GM18873 (cell line): ENCODE data around the gene GAPDH.
"Not testable (repeated sequence)": the region's sequence is repeated elsewhere in the genome, so short reads cannot be mapped to it uniquely, and the experiment has no call there.

Experiments used
- ATAC-seq: cut with Tn5 transposase; IDR thresholded peaks from one replicate; pipeline ENCODE4 v1.9.1; 2021; ENCODE audit warnings: mild to moderate bottlenecking, moderate library complexity, moderate number of reproducible peaks; ENCODE audit not compliant: unreplicated experiment, low FRiP score

The GAPDH gene

DNA sequence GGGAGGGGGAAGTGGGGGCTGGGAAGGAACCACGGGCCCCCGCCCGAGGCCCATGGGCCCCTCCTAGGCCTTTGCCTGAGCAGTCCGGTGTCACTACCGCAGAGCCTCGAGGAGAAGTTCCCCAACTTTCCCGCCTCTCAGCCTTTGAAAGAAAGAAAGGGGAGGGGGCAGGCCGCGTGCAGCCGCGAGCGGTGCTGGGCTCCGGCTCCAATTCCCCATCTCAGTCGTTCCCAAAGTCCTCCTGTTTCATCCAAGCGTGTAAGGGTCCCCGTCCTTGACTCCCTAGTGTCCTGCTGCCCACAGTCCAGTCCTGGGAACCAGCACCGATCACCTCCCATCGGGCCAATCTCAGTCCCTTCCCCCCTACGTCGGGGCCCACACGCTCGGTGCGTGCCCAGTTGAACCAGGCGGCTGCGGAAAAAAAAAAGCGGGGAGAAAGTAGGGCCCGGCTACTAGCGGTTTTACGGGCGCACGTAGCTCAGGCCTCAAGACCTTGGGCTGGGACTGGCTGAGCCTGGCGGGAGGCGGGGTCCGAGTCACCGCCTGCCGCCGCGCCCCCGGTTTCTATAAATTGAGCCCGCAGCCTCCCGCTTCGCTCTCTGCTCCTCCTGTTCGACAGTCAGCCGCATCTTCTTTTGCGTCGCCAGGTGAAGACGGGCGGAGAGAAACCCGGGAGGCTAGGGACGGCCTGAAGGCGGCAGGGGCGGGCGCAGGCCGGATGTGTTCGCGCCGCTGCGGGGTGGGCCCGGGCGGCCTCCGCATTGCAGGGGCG lies at the start of gene GAPDH:
Gene GAPDH (plus strand): TSS at position 595 of the 772 bp plus-strand sequence. CDS start 316 bp downstream, outside the sequence.
- peak; percentile 43 for ATAC-seq

DNA sequence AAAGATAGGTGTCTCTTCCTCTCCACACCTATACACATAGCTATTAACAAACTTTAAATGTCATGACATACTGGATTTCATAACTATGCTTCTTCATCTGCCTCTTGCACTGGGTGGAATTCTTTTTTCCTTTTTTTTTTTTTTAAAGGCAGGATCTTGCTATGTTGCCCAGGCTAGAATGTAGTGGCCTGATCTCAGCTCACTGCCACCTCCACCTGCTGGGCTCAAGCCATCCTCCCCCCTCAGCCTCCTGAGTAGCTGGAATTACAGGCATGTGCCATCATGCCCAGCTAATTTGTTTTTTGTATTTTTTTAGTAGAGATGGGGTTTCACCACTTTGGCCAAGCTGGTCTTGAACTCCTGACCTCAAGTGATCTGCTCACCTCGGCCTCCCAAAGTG lies 46.1 kb upstream of the GAPDH start:
- no peak for ATAC-seq

DNA sequence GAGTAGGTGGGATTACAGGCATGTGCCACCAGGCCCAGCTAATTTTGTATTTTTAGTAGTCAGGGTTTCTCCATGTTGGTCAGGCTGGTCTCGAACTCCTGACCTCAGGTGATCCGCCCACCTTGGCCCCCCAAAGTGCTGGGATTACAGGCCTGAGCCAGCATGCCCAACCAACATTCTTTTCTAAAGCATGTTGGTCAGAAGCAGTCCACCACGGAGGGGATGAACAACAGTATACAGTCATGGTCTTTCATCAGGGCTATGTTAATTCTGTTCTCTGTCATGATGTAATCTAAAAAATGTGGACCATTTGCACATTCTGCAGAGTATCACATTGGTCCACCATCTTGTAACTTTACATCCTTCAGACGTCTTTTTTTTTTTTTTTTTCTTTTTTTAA lies 44.9 kb upstream of the GAPDH start:
- ATAC-seq, result no peak

DNA sequence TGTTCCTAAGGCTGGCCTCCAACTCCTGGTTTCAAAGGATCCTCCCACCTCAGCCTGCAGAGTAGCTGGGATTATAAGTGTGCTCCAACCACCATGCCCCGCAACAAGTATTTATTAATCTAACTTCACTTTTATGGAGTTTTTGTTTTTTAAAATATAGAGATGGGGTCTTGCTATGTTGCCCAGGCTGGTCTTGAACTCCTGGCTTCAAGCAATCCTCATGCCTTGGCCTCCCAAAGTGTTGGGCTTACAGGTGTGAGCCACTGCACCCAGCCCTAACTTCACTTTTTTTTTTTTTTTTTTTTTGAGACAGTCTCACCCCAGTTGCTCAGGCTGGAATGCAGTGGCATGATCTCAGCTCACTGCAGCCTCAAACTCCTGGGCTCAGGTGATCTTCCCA lies 43.6 kb upstream of the GAPDH start:
- not testable (repeated sequence) for ATAC-seq

DNA sequence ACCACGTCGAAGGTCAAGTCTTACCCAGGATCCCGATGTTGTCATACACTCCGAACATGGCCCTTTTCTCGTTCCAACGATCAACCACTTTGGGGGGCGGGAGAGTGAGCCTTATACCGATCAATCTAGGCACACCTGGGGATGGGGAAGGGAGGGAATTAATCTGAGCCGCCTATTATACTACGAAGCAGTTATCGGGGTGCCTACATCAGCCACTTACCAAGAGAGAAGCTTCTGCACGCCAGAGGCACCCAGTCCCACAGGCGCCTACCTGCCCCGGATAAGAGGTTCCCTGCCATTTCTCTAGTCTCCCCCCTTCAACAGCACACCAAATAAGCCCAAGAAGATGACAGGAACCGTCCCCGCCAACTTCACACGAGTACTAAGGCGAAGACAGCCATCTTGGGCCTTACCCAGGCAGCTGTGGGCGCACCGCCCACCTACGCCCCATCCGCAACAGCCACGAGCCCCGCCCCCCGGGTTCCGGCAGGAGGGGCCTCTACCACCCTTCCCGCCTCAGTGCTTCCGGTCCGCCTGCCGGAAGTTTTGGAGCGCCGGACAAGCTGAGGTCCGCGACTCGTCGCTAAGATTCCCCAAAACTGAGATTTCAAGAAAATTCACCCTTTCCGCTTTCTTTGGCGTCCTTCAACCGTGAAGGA lies 41.4 kb upstream of the GAPDH start, which contains the start of gene MRPL51:
Gene MRPL51 (minus strand): TSS at position 425 of the 659 bp plus-strand sequence. CDS start 126 bp downstream, at position 299.
- peak; percentile 46 for ATAC-seq

DNA sequence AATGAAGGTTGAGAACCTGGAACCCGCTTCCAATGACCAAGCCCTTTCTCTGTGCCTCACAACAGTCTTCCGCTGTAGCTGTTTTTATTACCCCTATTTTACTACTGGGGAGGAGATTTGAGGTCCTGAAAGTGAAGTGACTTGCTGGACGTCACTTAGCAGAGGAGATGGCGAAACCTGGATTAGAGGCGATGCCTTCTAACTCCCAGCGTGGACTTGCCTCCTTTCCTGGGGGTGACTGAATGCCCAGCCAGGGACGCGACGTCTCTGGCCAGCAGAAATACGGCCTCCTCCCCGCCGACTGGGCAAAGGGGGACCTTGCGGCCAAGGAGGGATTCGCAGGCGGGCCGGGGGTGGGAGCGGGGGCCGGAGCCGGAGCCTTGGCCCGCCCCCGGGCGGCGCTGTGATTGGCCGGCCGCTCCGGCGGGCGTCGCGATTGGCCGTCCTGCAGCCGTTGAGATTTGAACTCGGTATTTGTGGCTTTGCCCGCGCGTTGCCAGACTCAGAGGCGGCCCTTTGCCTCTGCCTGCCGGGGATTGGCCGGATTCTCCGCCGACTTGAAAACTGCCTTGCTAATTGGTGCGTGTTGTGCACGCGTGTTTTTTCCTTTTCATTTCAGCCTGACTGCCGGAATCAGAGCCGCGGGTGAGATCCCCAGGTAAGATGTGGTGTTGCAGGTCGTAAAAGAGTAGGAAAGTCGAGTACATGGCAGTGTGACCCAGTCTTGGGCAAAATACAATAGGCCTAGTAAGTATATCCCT lies 40.6 kb upstream of the GAPDH start, which contains the start of gene NCAPD2:
Gene NCAPD2 (plus strand): TSS at position 606 of the 761 bp plus-strand sequence. CDS start 997 bp downstream, outside the sequence.
- ATAC-seq, result peak; percentile 70

DNA sequence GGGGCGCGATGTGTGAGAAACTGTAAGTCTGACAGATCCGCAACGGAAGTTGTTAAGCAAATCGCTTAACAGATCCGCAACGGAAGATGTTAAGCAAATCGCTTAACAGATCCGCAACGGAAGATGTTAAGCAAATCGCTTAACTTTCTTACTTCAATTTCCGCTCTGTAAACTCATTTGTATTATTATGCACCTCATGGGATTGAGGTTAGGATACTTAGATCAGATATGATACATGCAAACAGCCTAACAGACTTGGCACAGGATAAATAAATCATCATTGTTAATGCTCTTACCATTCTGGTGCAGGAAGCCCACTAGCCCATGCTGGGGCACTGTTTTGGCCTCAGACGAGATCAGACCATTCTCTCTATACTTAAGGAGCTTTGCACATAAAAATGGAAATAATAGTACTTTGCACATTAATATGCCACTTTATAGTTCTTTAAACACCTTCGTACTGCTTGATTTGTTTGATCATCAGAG lies 40.0 kb upstream of the GAPDH start:
- no peak for ATAC-seq

DNA sequence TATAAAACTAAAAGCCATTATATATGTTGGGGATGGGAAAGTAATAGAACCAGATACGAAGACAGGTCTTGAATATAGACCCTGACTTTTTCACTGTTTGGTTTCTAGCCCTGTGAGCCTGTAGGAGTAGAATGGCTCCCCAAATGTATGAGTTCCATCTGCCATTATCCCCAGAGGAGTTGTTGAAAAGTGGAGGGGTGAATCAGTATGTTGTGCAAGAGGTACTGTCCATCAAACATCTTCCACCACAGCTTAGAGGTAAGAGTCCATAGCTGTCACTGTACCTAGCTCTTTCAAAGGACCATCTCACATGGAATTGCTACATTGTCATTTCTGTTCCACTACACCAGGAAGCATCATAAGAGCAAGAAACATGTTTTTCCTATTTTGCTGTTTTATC lies 39.3 kb upstream of the GAPDH start:
- no peak for ATAC-seq

DNA sequence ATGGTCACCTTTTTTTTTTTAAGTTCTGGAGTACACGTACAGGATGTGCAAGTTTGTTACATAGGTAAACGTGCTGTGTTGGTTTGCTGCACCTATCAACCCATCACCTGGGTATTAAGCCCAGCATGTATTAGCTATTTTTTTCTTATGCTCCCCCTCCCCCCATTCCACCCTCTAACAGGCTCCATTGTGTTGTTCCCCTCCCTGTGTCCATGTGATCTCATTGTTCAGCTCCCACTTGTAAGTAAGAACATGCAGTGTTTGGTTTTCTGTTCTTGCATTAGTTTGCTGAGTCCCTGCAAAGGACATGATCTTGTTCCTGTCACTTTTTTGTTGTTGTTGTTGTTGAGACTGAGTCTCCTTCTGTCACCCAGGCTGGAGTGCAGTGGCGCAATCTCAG lies 37.0 kb upstream of the GAPDH start:
- ATAC-seq, result not testable (repeated sequence)

DNA sequence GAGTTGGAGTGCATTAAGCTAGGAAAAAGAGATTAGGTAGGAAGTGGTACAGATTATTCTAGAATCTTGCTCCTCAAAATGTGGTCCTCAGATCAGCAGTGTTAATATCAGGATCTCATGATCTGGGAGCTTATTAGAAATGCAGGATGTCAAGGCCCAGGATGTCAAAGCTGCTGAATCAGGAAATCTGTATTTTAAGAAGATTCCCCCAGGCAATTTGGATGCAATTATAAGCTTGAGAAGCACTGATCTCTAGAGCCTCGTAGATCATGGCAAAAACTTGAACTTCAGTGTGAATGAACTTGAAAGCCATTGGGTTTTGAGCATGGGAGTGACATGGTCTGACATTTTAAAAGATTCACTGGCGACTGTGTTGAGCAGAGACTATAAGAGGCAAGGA lies 33.9 kb upstream of the GAPDH start:
- no peak for ATAC-seq

DNA sequence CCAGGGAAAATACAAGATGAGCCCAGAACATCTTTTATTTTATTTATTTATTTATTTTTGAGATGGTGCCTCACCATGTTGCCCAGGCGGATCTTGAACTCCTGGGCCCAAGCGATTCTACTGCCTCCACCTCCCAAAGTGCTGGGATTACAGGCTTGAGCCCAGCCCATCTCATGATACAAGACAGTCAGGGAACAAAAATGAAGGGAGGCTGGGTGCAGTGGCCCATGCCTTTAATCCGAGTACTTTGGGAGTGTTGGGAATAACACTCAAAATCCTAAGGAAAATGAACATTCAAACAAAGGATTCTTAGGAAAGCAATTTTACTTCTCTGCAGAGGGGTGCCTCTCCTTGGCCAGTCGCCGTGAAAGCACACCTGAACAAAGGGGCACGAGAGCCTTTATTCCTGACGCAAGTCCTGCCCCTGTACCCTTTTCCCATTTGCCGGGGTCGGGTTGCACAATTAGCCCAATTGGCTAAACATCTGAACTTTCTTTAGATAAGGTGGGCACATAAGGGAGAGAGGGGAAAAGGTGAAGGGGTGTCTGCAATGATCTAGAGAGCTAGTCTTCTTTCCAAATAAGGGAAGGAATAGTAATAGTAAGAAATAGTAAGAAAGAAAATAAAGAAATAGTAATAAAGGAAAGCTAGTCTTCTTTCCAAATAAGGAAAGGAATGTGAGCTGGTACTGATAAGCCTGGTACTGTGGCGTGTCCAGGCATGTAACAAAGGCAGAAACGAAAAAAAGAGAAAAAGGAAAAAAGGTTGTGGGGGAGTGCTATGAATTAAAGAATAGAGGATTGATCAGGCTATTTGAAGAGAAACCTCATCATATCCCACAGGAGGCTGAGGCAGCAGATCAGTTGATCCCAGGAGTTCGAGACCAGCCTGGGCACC lies 27.0 kb upstream of the GAPDH start:
- no peak for ATAC-seq

DNA sequence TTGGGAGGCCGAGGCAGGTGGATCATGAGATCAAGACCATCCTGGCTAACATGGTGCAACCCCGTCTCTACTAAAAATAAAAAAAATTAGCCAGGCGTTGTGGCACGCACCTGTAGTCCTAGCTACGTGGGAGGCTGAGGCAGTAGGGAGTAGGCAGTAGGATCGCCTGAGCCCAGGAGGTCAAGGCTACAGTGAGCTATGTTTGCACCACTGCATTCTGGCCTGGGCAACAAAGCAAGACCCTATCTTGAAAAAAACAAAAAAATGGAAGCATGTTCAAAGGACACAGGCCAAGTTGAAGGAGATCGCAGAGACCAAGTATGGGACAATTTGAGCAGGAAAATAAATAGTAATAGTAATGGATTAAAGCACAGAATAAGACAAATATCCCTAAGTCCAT lies 26.2 kb upstream of the GAPDH start:
- no peak for ATAC-seq

DNA sequence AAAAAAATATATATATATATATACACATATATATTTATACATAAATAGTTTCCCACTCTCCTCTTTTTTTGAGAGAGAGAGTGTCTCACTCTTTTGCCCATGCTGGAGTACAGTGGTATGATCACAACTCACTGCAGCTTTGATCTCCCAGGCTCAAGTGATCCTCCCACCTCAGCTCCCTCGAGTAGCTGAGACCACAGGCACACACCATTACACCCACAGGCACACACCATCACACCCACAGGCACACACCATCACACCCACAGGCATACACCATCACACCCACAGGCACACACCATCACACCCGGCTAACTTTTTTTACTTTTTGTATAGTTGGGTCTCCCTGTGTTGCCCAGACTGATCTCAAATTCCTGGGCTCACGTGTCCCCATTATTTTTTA lies 14.1 kb upstream of the GAPDH start:
- no peak for ATAC-seq

DNA sequence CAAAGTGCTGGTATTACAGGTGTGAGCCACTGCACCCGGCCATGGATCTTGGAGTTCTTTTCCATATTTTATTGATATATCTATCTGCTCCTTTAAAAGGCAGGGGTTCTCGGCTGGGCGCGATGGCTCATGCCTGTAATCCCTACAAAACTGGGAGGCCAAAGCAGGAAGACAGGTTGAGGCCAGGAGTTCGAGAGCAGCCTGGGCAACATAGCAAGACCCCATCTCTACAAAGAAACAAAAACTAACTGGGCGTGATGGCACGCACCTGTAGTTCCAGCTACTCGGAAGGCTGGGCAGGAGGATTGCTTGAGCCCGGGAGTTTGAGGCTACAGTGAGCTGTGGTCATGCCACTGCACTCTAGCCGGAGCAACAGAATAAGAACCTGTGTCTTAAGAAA lies 12.1 kb upstream of the GAPDH start:
- no peak for ATAC-seq

DNA sequence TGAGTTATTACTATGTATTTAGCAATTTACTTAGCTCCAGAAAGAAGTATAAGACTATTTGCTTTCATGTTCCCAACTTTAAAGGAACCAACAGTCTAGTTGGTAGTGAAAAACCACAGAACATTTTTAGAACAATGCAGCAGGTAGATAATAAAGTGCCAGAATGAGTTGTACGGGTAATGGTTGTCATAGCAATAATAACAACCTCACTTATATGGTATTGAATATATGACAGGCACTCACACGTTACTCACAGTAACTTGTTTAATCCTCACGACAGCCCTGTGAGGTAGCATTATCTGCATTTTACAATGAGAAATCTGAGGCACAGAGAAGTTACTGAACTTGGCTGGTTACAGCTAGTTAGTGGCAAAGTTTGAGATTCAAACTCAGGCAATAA lies 10.6 kb upstream of the GAPDH start:
- no peak for ATAC-seq

DNA sequence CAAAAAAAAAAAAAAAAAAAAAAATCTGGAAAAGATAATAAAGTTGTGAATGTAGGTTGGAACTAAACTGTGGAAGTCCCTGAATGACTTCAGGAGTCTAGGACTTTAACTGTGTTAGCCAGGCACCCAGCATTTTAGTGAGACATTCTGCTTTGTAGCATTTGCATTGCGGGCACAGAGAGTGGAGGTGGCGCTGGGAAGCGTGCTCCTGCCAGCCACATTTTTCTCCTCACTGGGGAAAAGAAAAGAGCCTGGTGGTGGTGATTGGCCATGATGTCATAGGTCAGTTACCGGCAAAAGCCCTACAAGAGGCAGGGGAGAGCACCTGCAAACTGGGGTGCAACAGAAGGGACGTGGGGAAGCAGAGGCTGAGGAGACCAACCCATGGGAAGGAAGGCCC lies 9.7 kb upstream of the GAPDH start:
- ATAC-seq, result no peak

DNA sequence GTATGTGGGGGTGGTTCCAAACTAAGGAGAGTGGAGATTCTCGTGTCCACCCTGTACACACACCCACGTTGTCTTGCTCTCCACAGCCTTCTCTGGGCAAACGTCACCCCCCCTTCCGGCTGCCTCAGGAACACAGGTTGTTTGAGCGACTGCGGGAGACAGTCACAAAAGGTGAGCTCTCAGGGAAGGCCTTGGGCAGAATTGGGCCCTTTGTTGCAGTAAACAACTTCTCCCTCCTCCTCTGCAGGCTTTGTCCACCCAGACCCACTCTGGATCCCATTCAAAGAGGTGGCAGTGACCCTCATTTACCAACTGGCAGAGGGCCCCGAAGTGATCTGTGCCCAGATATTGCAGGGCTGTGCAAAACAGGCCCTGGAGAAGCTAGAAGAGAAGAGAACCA lies 8.1 kb upstream of the GAPDH start:
- no peak for ATAC-seq

DNA sequence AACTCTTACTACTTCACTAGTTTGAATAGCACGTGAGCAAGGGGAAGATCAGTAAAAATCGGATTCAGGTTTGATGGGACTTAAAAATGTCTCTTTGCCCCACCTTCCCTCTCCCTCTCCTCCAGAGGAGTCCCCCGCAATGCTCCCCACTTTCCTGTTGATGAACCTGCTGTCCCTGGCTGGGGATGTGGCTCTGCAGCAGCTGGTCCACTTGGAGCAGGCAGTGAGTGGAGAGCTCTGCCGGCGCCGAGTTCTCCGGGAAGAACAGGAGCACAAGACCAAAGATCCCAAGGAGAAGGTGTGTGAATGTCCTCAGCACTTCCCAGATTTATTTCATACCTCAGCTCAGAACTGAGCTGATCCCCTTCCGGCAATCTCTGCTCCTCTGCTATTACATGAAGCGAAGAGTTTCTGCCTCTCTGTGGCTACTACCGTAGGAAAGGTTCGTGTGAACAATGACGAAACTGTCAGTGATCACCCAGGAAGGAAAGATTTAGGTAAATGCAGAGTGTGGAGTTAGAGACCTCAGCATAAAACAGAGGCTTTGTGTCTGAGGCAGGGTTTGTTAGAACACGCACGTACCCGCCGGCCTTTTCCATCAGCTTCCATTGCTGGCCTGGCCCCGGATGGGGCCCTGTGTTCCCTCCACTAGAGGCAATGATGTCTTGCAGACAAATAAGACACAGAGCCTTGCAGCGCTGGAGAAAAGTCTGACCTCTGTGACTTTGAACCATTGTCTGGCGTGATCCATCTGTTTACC lies 7.4 kb upstream of the GAPDH start:
- ATAC-seq, result no peak

DNA sequence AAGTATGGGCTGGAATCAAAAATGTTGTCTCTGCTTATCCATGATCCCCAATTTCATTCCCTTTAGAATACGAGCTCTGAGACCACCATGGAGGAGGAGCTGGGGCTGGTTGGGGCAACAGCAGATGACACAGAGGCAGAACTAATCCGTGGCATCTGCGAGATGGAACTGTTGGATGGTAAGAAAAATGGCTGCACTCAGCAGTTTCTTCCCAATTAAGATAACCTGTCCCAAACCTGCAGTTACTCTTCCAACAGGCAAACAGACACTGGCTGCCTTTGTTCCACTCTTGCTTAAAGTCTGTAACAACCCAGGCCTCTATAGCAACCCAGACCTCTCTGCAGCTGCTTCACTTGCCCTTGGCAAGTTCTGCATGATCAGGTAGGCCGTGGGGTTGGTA lies 6.6 kb upstream of the GAPDH start:
- ATAC-seq, result no peak
